Stimulated activated CD8-positive, alpha-beta memory T cell treated with anti-CD3 and anti-CD28 coated beads, Interleukin-4, amount 100 ng/mL, for 48 hours (primary cell): Measurements from ENCODE around the gene OR6N1.

Experiments used
- DNase-seq: peaks from one replicate; pipeline ENCODE4 v3.0.0-alpha.2; 2020

Gene OR6N1

DNA sequence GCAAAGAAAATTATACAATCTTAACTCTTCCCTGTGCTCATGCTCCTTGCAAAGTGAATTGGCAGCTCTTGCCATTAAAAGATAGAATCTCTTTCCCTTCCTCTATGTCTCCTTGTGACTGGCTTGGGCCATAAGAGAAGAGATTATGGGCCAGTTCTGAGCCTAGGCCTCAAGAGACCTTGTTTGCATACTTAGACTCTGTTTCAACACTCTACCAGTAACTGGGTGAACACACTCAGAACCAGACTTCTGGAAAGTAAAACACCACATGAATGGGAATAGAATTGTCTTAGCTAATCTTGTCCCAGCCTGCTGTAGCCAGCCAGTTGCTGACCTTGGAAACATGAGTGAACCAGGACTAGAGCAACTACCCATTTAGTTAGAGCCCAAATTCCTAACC is 36.1 kb downstream of the OR6N1 start:
- DNase-seq, result no peak

DNA sequence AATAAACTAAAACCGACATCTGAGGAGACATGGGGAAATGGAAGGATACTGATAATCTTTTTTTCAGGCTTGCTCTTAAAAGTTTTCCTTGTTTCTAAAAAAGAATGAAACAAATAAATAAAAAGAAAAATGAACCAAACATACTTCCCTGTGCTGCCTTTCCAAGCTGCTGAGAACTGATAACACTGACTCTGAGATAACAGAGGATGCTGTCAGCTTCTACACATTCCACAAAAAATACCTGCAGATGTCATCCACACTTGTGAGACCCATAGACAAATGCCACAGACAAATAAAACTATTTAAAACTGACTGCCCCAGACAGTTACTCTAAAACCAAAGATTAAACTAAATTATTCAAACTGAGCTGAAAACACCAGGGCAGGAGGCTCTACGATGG is 39.5 kb downstream of the OR6N1 start:
- DNase-seq, result no peak

DNA sequence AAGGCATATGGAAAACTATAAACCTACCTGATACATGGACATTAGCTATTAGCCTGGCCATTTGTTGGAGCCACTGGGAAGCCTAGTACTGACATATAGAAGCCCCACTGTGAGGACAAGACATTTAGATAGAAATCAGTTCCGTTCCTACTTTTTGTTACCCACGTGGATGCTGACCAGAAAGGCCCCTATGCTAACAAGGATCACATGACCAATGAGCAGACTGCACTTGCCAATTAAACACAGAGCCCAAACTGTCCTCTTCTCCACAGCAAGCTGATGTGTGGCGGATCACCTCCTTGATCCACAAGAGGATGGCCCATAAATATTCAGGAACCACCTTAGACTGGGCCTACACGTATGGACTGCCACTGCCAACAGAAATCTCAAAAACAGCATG is 40.3 kb downstream of the OR6N1 start:
- no peak for DNase-seq

DNA sequence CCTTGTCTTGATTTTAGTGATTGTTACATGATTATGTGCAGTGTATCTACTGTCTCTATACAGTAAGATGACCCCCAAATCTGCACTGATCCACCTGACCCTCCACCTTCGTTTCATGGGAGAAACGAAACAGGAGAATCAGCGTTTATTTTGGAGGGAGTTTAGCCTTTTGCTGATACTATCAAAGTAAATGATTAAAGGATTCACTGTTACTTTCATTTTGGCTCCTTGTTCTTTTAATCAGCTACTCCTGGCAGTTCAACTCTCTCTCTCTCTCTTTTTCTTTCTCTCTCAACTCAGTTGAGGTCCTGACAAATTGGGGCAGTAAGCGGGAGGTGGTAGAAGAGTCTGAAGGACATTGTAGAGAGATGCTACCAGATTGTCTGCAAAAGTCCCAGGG is 41.5 kb downstream of the OR6N1 start:
- DNase-seq, result no peak

DNA sequence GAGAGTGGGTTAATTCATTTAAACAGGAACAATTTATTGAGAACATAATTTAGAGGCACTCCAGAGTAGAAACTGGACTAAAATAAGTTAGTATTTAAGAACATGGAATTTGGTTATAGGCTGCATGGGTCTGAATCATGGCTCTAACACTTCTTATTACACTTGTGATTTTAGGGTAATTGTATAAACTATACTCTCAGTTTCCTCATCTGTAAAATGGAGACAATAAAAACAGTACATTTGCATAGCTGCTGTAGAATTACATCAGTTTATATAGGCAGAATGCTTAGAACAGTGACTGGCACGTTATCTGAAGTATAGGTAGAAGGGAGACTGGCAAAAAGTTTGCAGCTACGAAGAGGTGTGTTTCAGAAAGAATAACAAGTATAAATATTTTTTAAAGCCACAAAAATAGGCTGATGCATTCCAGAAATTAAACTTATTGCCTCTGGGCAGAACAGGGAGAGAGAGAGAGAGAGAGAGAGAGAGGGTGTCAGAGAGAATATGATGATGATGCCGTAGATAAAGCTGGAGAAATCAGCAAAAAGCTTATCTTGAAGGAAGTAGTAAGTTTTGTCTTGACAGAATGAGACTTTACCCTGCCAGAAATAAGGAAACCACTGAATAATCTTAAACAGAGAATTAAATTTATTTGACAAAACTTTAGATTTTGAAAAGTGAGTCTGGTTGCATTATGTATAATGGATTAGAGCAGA is 43.3 kb downstream of the OR6N1 start:
- DNase-seq, result no peak

DNA sequence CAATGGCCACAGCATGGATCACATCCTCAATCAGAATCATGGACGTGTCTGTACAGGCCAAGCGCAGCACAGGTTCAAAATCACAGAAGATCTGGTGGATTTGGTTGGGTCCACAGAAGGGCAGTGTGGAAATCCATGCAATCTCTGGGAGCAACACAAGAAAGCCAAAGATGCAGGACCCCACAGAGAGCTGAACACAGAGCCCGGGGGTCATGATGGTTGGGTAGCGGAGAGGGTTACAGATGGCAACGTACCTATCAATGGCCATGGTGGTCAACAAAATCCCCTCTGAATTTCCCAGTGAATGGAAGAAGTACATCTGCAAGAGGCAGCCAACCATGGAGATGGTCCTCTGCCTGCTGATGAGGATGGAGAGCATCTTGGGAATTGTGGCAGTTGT is 47.6 kb downstream of the OR6N1 start:
- DNase-seq, result no peak

DNA sequence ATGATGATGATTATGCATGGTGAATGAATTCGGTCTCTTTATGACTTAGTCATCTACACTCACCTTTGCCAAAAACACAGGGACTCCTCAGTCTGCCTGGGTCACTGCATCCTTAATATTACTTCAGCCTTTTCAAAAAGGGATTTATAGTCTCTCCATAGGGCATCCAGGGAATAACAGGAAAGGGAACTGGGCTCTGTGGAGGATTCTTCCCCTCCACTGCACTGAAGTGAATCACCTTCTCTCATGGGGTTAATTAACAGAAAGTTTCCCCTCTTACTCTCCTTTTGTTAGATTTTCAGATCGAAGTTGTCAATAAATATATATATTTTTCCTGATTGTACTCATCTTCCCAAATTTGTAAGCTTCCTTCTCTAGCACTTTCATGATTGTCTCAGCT is 51.4 kb downstream of the OR6N1 start, which contains the start of gene OR6K3:
Gene OR6K3, minus strand, starts transcription at position 101 of the 400 bp plus-strand sequence. CDS start 2,605 bp downstream, outside the sequence.
- no peak for DNase-seq

DNA sequence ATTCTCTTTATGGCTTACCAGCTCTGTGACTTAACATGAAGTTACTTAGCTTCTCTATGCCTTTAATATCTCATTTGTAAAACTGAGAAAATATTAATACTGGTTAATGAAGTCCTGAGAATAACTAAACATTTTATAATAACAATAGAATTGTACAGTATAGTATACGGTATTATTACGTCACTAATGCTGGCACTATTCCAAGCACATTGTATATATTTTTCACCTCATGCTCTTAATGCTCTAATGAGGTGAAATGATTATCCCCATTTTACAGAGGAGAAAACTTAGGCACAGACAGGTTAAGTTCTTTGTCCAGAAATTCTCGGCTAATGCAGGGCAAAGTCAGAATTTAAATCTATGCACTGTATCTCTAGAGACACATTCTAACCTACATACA is 52.3 kb downstream of the OR6N1 start:
- DNase-seq, result no peak

DNA sequence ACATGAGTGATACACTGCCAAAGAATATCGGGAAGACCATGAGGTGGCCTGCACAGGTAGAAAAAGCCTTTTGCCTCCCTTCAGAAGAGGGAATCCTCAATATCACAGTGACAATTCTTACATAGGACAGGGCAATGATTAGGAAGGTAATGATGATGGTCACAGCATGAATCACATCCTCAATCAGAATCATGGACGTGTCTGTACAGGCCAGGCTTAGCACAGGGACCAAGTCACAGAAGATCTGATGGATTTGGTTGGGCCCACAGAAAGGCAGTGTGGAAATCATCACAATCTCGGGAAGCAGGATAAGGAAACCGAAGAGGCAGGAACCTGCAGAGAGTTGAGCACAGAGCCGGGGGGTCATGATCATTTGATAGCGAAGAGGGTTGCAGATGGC is 54.7 kb downstream of the OR6N1 start:
- no peak for DNase-seq

DNA sequence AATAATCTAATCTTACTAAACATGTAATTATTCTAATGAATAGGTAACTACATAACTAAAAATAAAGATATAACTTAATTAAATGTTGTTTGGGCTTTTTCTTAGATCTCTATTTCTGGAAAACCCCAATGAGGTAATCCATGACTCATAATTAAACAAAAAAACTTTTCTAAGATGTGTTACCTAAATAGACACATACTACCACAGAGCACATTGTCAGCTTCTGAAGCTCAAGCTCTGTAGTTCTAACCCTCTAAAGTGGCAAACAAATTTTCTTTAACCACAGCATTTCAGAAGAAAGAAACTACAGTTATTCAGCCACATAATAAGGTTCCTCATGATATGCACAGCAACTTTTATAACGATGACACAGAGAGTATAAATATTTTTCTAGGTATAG is 55.7 kb downstream of the OR6N1 start:
- no peak for DNase-seq

DNA sequence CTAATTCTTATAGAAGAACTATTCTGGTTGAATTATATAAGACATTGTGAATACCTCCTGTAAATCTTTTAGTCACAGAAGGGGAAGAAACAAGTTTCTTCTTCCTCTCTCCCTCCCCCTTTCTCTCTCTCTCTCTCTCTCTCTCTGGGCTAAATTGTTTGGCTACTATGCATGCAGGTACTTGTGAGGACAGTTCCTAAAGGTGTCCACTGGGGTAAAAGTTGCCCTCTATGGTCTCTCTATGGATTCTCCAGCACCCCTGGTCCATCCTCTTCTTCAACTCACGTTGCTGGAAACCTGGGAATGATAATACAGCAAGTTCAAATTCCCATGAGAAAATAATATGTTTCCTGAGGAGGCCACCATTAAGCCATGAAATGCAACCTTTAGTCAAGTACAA is 57.2 kb downstream of the OR6N1 start:
- DNase-seq, result no peak
